Dermis lymphatic vessel endothelial cell (primary cell): ENCODE results near the gene ACOT8. TPM values are rescaled to one million over a fixed set of nuclear protein-coding genes. Genes with fewer than 3 reads are reported as not detected.

Experiments
- total RNA-seq: library from RNA; depleted of rRNA; stranded (reverse); fragments of >200 nt; gene quantifications from 2 replicates; pipeline ENCODE4 v1.2.1, GENCODE V29; 2014

Gene ACOT8
- 27.9 and 28.3 TPM in 2 replicates for total RNA-seq

DNA sequence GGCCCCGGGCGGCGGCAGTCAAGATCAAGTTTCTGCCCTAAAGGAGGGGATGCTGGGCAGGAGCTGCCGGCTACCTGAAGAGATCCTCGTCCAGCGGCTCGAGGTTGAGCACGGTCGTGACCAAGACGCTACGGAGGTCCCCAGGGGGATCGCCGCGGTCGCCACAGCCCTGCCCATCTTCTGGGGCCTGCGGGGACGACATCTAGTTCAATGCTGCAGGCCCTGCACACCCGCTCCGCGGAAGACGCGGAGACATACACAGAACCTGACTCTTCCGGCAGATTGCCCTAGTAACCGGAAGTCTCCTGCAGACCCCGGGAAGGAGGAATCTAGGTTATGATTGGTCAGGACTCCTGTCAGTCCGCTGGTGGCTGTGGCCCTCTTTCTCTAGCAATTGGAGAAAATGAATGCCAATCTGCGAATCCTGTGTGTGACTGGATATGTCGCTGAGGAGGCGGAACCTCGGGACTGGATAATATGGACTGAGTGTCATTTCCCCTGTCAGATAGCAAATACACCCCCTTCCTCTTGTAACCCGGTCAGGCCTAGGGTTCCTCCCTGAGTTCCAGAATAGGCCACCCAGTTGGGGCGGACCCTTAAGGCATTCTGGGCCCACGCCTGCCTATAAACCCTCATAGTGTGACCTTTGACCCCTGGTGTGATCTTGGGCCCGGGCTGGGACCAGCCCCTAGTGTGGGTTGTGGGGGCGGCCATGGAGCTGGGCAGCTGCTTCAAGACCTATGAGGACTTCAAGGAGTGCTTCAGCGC is at the start of gene ACOT8, which contains the start of gene ZSWIM3:
TSS of gene ACOT8 (minus strand) at position 279 of the 768 bp plus-strand sequence. CDS start at position 202, 77 bp downstream.
TSS of gene ZSWIM3 (plus strand) at position 501 of the 768 bp plus-strand sequence. CDS start at position 713, 212 bp downstream.

DNA sequence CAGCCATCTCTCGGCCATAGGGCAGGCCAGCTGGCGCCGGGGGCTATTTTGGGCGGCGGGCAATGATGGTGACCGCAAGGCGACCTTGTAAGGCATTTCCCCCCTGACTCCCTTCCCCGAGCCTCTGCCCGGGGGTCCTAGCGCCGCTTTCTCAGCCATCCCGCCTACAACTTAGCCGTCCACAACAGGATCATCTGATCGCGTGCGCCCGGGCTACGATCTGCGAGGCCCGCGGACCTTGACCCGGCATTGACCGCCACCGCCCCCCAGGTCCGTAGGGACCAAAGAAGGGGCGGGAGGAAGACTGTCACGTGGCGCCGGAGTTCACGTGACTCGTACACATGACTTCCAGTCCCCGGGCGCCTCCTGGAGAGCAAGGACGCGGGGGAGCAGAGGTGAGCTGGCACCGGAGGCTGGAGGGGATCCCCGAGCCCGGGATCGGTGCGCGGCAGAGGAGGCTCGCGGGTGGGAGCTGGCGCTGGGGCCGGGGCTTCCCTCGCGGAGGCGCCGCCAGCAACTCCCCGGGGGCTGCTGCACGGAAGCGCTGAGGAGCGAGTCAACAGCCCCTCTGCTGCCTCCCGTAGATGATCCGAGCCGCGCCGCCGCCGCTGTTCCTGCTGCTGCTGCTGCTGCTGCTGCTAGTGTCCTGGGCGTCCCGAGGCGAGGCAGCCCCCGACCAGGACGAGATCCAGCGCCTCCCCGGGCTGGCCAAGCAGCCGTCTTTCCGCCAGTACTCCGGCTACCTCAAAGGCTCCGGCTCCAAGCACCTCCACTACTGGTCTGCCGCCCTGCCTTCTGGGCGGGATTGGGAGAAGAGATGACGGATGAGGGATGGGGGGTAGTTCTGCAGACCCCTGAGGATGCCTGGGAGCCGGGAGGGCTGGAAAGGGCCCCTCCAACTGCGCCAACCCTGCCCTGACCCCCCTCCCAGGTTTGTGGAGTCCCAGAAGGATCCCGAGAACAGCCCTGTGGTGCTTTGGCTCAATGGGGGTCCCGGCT is 34.1 kb upstream of the ACOT8 start, which contains the start of the genes CTSA and NEURL2:
TSS of gene CTSA (plus strand) at position 351 of the 999 bp plus-strand sequence. CDS start at position 585, 234 bp downstream.
TSS of gene NEURL2 (minus strand) at position 224 of the 999 bp plus-strand sequence. CDS start at position 7, 217 bp downstream.

DNA sequence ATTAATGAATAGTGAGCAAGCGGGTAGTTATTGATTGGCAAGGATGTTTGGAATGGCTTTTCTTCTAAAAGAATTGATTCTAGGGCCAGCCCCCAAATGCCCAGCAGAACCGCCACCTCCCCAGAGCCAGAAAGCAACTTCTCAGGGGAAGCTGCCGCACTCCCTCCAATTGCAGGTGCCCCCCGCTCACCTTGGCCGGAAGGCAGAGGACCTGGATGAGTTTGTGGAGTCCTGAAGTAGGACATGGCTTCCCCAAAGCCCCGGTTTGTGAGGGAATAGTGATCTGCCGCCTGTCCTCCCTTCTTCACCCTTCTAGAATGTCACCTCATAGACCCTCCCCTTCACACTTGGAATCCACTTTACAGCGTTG is 30.1 kb upstream of the ACOT8 start, which contains the start of gene SPATA25:
TSS of gene SPATA25 (minus strand) at position 277 of the 370 bp plus-strand sequence. CDS start at position 245, 32 bp downstream.

DNA sequence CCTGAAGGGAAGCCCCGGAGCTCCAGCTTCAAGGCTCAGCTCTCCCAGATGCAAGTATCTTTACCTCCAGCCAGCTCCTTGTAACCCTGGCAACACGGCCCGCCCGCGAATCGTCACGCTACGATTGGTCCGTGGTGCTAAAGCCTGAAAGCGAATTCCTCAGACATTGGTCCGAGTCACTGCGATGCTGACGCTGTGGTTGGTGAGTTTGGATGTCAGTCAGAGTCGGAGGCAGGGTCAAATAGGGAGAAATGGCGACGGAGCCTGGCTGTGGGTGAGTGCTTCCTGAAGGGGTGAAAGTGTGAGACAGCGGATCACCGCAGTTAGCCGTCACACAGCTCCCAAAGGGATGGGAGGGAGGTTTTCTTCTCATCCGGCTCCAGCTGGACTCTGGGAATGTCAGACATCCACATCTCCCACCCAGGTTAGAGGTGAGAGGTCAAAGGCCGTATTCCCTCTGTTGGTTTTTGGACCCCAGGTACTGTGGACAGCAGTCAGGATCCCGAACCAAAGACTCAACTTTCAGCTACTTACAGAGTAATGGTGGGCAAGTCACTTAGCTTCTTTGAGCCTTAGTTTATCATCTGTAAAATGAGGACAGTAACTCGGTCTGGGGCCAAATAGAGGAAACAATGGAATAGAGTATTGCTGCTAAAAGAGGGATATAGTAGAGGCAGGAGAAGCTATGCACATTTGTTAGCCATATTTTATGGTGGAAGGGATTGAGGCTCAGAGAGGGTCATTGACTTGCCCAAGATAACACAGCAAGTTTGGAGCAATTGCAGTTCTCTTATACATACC is 24.0 kb upstream of the ACOT8 start, which contains the start of gene ZSWIM1:
TSS of gene ZSWIM1 (plus strand) at position 240 of the 801 bp plus-strand sequence. CDS start 1,366 bp downstream, outside the sequence.

DNA sequence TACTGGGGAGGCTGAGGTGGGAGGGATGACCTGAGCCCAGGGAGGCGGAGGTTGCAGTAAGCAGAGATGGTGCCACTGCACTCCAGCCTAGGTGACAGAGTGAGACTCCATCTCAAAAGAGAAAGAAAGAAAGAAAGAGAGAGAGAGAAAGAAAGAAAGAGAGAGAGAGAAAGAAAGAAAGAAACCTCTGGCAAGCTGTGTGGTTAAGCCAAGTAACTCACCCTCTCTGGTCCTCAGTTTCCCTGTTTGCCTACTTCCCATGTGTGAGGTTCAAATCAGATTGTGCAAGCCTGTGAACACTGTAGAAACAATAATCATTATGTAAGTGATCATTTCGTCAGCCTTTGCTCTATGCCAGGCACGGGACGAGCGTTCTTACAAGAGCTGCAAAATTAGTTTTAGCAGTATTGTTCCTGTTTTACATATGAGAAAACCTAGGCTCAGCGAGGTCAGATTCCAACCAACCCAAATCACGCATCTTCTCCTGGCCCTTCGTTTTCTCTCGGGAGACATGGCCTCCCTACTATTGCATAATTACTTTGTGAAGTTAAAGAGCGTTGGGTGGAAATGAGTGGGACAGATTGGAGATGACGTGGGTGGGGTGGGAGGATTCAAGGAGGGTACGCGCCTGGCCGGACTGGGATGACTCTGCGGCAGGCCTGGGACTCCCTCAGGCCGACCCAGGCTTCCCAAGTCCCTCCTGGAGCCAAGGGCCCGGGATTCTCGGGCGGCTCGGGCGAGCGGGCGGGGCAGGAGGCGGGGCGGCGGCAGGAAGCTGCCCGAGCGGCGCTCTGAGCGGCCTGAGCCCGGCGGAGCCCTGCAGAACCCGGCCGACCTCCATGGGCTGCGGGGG is 23.9 kb downstream of the ACOT8 start, which contains the start of gene SNX21:
TSS of gene SNX21 (plus strand) at position 770 of the 853 bp plus-strand sequence. CDS start 121 bp downstream, outside the sequence.

DNA sequence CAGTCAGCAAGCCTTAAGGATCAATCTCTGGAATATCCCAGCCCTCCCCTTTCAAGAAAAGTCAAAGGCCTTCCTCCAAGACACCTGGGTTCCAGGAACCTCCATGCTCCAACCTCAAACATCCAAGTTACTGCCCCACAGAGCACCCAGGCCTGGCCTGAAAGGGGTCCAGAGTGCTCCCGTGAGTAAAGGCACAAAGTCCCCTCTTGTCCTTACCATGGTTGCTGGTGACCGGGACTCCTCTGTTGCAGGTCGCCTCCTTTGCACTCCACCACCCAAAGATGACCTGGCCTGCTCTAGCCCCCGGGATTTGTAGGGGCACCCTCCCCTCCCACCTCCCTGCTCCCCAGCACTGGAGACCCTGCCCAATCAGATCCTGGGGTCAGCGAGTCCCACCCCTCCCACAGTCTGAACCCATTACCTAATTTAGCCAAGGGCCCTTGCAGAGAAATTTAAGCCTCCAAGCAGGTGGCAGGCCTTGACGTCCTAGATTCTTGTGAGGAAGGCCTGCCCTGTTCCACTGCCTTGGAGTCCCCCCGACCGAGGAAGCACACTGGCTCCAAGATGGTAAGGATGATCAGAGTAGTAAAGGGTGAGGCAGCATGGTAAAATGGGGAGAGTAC is 30.1 kb downstream of the ACOT8 start, which contains the start of gene TNNC2:
TSS of gene TNNC2 (minus strand) at position 283 of the 623 bp plus-strand sequence. CDS start at position 219, 64 bp downstream.

DNA sequence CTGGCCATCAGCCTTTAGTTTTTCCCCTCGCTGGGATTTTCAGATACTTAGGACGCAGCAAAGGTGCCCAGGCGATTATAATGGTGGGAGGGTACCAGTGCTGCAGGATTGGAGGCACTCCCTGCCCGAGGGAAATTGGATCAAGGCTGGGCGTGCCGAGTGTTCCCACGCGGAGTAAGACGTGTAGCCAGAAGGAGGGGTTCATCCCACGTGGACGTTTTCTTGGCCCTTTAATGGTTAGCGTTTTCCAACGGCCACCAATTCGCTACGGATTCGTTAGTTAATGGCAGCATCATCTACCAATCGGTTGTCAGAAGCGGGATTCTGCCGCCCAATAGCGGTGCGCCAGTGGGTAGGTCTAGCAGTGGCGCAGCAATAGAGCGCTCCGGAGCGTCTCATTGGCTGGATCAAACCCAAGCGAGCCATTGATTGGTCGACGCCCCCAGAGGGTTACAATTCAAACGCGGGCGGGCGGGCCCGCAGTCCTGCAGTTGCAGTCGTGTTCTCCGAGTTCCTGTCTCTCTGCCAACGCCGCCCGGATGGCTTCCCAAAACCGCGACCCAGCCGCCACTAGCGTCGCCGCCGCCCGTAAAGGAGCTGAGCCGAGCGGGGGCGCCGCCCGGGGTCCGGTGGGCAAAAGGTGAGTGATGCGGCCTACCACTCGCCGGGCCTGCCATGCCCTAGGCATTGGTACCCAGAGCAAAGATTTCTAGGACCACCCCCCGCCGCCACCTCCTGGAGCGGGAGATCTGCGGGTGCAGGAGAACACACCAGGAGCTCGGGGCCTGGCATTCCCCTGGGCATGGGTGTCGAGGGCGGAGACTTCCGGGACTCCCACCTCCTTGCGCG is 44.8 kb downstream of the ACOT8 start, which contains the start of gene UBE2C:
TSS of gene UBE2C (plus strand) at position 488 of the 849 bp plus-strand sequence. CDS start at position 540, 52 bp downstream.

Other genes with a start within 250 kb of the ACOT8 start
- not detected in 2 replicates for gene WFDC10A, start 227.7 kb downstream of the ACOT8 start, total RNA-seq
- not detected in 2 replicates for gene WFDC9, start 226.1 kb downstream of the ACOT8 start, total RNA-seq
- not detected in 2 replicates for gene WFDC11, start 187.2 kb downstream of the ACOT8 start, total RNA-seq
- gene WFDC13, start 155.4 kb downstream of the ACOT8 start, total RNA-seq: not detected in 2 replicates
- gene WFDC10B, start 152.4 kb downstream of the ACOT8 start, total RNA-seq: not detected in 2 replicates
- not detected in 2 replicates for gene SPINT4, start 135.0 kb downstream of the ACOT8 start, total RNA-seq
- gene WFDC3, start 65.5 kb downstream of the ACOT8 start, total RNA-seq: 0.11 TPM in 1 of 2 replicates, not detected in the other
- 11.9 TPM in 2 replicates for gene DNTTIP1, start 65.4 kb downstream of the ACOT8 start, total RNA-seq
- 3.3 and 4.2 TPM in 2 replicates for gene UBE2C, start 44.7 kb downstream of the ACOT8 start, total RNA-seq
- 0.17 TPM in 1 of 2 replicates, not detected in the other for gene TNNC2, start 30.1 kb downstream of the ACOT8 start, total RNA-seq
- 11.7 and 14.3 TPM in 2 replicates for gene SNX21, start 23.6 kb downstream of the ACOT8 start, total RNA-seq
- 7.4 and 9.4 TPM in 2 replicates for gene ZSWIM3, start 222 bp upstream of the ACOT8 start, total RNA-seq
- 3.0 and 4.4 TPM in 2 replicates for gene ZSWIM1, start 23.8 kb upstream of the ACOT8 start, total RNA-seq
- 0.65 and 1.1 TPM in 2 replicates for gene SPATA25, start 30.2 kb upstream of the ACOT8 start, total RNA-seq
- gene NEURL2, start 33.8 kb upstream of the ACOT8 start, total RNA-seq: 2.6 and 3.7 TPM in 2 replicates
- gene CTSA, start 33.9 kb upstream of the ACOT8 start, total RNA-seq: 45.5 and 47.4 TPM in 2 replicates
- 1.4 and 2.2 TPM in 2 replicates for gene PLTP, start 54.8 kb upstream of the ACOT8 start, total RNA-seq
- gene PCIF1, start 77.3 kb upstream of the ACOT8 start, total RNA-seq: 9.1 and 11.8 TPM in 2 replicates
- gene ZNF335, start 114.8 kb upstream of the ACOT8 start, total RNA-seq: 7.6 and 8.9 TPM in 2 replicates
- gene MMP9, start 151.5 kb upstream of the ACOT8 start, total RNA-seq: under 0.01 and 0.17 TPM in 2 replicates
- gene SLC12A5, start 171.8 kb upstream of the ACOT8 start, total RNA-seq: 0.34 and 0.98 TPM in 2 replicates
- 10.9 and 13.5 TPM in 2 replicates for gene NCOA5, start 232.6 kb upstream of the ACOT8 start, total RNA-seq